ENCODE data around the gene TGFBR3.

The TGFBR3 gene

DNA sequence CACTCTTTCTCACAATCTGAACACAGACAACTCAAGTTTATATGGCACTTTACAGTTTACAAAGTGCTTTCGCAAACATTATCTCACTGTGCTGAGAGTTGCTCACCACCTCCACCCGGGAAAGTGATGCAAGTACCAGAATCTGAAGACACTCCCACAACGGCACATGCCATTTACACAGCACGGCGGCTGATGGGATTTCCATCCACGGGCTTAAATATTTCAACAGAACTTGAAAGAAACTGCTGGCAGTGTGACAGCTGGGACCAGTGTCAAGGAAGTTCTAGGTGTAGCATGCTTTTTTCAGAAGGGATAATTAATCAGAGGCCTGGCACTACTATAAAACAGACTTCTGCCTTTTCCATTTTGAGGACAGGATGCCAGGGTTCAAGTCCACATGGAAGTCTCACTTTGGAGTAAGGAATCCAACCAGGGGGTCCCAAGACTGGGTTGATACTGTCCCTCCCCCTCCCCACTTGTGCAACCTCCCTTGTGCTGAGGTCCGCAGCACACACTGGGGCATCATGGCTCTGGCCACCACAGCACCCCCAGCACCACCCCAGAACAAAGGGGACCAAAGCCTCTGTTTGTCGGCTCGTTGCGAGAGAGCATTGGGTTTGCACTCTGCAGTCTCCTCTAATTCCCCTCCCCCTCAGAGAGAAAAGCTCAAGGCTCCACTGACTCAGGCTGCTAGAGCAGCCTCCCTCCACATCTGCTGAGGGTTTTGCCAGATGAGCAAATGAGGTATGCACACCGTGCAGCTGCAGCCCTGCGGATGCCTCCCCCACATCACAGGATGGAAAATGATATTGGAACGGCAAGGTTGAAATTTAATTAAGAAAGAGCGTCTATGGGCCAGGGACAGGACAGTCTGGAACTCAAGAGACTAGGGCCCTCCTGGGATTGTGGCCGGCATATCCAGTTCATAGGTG is 154.9 kb downstream of the TGFBR3 start:
- no peak for DNase-seq

GRCh38 chr1:91729621-91730358 is 156.2 kb downstream of the TGFBR3 start:
- no peak for DNase-seq

DNA sequence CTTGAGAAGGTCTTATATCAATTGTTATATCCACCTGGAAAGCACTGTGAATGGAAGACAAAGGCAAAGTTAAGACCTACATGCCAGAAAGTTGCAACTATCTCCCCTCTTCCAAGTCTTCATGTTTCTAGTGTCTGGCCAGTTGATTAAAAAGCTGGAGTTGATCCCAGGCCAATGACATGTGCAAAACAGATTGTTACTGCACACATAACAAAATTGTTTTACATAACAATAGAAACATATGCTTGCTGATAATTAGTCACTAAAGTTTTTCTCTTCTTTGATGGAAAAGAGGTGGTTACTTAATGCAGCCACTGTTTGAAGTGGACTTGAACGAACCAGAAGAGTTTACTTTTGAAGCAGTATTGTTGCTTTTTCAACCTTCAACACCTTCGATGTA is 158.2 kb downstream of the TGFBR3 start:
- no peak for DNase-seq

GRCh38 chr1:91725989-91726721 is 159.8 kb downstream of the TGFBR3 start:
- DNase-seq = no peak

DNA sequence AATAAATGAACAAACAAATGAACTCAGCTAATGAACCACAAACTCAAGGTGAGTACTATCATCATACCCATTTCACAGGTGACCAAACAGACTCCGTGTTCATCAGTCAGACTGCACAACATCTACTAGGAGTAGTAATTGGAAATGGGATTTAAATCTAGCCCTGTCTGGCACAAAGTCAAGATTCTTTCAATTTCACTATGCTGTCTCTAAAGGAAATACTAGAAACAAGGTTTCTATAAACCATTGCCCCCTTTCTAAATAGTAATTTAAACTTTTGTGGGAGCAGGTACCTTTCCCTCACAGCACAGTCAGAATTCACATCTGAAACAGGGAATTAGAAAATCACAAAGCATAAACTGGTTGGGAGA is 160.3 kb downstream of the TGFBR3 start:
- no peak for DNase-seq

DNA sequence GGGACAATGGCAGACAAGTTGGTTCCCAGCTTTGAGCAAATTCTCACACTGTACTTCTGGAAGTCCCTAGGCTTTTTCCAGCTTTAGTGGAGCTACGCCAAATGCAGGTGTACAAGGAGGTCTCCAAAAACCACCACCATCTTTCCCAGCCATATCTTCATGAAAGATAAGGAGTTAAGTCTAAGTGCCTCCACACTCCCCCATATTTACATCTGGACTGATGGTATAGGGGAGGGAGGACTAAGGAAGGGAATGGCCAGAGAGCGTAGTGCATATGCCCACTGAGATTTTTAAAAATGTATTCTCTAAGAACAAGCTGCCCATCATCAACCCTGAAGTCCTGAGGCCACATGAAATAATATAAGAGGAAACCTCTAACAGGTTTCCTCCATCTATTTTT is 161.3 kb downstream of the TGFBR3 start:
- DNase-seq = no peak

GRCh38 chr1:91724231-91724630 is 161.7 kb downstream of the TGFBR3 start:
- no peak for DNase-seq

GRCh38 chr1:91720044-91720443 is 165.9 kb downstream of the TGFBR3 start:
- no peak for DNase-seq

GRCh38 chr1:91718877-91719276 is 167.1 kb downstream of the TGFBR3 start:
- no peak for DNase-seq

- DNase-seq = no peak
Measured at GRCh38 chr1:91718368-91718767, 167.6 kb downstream of the TGFBR3 start.

GRCh38 chr1:91717839-91718238 is 168.1 kb downstream of the TGFBR3 start:
- no peak for DNase-seq

- no peak for DNase-seq
Measured at GRCh38 chr1:91716339-91716738, 169.6 kb downstream of the TGFBR3 start.

DNA sequence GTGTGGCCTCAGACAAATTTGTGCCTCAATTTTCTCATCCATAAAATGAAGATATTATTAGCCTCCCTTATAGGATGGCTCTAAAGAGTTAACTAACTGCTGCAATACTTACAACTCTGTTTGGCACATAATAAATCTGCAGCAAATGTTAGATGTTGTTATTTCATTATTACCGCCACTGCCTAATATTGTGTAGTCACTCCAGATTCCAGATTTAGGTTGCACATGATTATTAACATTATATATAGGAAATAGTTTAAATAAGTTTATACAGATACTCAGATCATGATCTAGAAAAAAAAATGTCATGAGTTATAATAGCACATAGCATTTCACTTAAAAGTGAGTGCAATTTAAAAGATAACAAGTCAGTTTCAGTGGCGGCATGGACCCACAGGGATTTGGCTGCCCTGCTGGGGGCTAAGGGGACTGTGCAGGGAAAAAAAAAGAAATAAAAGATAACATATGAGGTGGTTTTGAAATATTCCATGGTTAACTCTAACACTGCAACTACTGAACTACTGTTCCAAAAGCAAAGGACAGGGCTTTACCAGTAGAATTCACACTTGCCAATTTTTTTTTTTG is 170.4 kb downstream of the TGFBR3 start:
- no peak for DNase-seq

- DNase-seq = no peak
Measured at GRCh38 chr1:91714867-91715381, 171.0 kb downstream of the TGFBR3 start.

GRCh38 chr1:91712981-91713841 is 172.7 kb downstream of the TGFBR3 start:
- DNase-seq = no peak

- DNase-seq = no peak
Measured at GRCh38 chr1:91712393-91712792, 173.6 kb downstream of the TGFBR3 start.

GRCh38 chr1:91711504-91712247 is 174.3 kb downstream of the TGFBR3 start:
- DNase-seq = no peak

DNA sequence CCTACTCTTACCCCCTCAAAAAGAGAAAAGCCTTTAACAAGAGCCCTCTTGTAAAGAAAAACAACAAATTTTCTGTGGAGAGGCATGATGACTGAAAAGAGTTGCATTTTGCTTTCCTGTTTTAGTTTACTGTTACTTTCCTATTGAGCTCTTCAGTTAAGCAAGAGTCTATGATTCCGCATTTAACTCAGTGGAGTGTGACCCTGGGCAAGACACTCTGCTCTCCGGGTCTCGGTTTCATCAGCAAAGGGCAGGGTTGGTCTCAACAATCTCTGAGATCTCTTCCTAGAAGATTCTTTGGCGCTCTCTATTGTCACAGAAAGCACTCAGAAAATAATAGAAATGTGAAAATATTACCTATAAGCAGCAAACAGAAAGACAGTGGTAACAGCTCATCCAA is 175.7 kb downstream of the TGFBR3 start:
- no peak for DNase-seq

DNA sequence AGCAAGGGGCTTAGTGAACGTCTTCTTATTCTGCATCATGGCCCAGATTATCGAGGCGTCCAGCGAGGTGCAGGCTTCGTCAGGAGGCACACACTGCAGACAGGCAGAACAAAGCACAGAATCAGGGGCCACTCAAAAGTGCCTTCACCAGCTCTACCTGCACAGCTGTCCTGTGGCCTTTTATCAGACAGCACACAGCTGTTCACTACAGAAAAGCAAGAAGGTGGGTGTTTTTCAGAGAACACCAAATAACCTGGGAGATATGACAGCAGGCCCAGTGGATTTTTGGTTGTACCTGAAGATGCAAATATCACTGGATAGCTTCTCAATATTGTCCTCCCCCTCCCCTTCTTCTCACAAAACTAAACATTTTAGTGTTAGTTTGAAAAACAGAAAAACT is 177.3 kb downstream of the TGFBR3 start:
- no peak for DNase-seq

- no peak for DNase-seq
Measured at GRCh38 chr1:91707890-91708218, 178.1 kb downstream of the TGFBR3 start.
